Activated CD8-positive, alpha-beta memory T cell treated with anti-CD3 and anti-CD28 coated beads, Interleukin-2, amount 50 U/mL, for 4 hours (primary cell): Measurements from ENCODE around the gene SCYGR2.
"Not testable (repeated sequence)": the region's sequence is repeated elsewhere in the genome, so short reads cannot be mapped to it uniquely, and the experiment has no call there.

Experiments used
- DNase-seq: peaks from one replicate; pipeline ENCODE4 v3.0.0-alpha.2; 2020

The SCYGR2 gene

GRCh38 chr2:227598835-227599503, at the start of gene SCYGR2:
Gene SCYGR2, plus strand, starts transcription at chr2:227598893. Its CDS starts 0 bp downstream, at chr2:227598893.
- DNase-seq = not testable (repeated sequence)

GRCh38 chr2:227551836-227552235, 46.9 kb upstream of the SCYGR2 start:
- DNase-seq = no peak

- no peak for DNase-seq
Observed at GRCh38 chr2:227562581-227562980, 36.1 kb upstream of the SCYGR2 start.

DNA sequence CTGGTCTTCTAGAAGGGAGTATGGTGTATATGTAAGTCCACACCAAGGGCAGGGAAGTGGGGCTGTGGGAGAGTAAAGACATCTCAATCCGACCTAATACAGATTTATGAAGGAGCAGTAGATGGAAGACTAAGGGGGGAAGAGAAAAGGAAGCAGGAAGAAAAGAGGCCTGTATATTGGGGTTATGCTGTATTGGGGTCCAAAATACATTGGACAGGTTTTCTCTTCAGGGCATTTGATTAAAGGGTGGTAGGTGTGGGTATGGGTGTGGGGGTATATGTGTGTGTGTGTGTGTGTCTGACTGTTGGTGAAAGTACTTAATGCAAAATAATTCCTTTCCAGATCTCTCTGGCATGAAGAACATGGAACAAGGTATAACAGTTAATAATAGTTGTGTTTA, 33.6 kb upstream of the SCYGR2 start:
- DNase-seq = no peak

GRCh38 chr2:227566012-227566411, 32.7 kb upstream of the SCYGR2 start:
- DNase-seq = no peak

GRCh38 chr2:227568852-227569169, 29.9 kb upstream of the SCYGR2 start:
- no peak for DNase-seq

- DNase-seq = no peak
Observed at GRCh38 chr2:227570615-227571014, 28.1 kb upstream of the SCYGR2 start.

DNA sequence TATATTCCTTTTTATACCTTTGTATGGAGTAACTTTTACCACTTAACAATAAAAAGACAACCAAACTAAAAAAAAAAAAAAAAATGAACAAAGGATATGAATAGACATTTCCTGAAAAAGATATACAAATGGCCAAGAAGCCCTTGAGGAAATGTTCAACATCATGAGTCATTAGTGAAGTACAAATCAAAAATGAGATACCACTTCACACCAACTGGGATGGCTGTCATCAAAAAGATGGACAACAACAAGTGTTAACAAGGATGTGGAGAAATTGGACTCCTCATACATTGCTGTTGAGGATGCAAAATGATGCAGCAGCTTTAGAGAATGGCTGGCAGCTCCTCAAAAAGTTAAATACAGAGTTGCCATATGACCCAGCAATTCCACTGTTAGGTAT, 22.6 kb upstream of the SCYGR2 start:
- no peak for DNase-seq

- DNase-seq = no peak
Observed at GRCh38 chr2:227576812-227577211, 21.9 kb upstream of the SCYGR2 start.

DNA sequence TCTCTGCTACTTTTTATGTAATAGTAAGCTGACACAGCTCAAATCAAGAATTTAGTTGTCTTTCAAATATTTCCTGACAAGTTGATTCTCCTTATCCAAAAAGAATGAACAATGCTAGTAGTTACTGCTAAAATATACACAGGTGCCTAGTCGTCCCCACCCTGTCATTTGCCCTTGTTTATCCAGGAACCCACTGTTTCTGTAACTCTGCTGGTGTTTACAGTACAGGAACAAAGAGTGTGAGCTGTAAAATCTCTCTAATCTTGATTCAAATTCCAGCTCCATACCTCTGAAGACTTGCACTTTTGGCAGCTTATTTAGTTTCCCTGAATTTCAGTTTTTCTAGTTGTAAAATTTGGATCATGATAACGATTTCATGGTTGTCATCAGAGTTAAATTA, 21.1 kb upstream of the SCYGR2 start:
- no peak for DNase-seq

- DNase-seq = no peak
Observed at GRCh38 chr2:227578642-227579041, 20.1 kb upstream of the SCYGR2 start.

- DNase-seq = no peak
Observed at GRCh38 chr2:227579791-227580190, 18.9 kb upstream of the SCYGR2 start.

- no peak for DNase-seq
Observed at GRCh38 chr2:227582369-227582768, 16.3 kb upstream of the SCYGR2 start.

DNA sequence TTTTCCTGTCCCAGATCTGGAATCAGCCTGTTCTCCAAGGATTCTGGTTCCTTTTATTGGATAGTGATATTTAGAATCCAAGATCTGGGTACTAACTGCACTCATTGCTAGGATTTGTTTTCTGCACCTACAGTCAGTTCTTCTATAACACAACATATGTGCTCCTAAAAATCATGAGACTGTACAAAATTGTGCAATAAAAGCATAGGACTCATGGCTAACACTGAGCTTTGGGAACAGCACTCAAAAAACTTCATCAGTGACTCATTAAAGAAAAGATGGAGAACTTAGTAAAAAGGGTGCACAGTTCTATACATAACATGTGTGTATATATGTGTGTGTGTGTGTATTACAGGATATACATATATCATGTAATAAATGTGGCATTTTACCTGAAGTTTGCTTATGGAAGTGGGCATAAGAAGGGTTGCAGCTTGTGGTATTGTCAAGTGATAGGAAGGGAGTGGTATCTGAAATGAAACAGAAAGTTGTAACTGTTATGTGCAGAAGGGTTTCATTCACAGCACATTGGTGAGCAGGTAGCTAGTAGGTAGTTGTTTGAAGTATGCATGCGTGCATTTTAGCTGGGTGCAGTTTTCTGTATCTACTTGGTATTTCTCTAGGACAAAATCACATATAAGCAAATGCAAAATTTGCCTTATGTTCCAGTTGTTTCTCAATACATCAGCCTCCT, 5.9 kb upstream of the SCYGR2 start:
- DNase-seq = no peak

- no peak for DNase-seq
Observed at GRCh38 chr2:227595797-227596196, 2.9 kb upstream of the SCYGR2 start.

GRCh38 chr2:227597036-227597435, 1.7 kb upstream of the SCYGR2 start:
- no peak for DNase-seq

- DNase-seq = no peak
Observed at GRCh38 chr2:227597998-227598397, 695 bp upstream of the SCYGR2 start.

DNA sequence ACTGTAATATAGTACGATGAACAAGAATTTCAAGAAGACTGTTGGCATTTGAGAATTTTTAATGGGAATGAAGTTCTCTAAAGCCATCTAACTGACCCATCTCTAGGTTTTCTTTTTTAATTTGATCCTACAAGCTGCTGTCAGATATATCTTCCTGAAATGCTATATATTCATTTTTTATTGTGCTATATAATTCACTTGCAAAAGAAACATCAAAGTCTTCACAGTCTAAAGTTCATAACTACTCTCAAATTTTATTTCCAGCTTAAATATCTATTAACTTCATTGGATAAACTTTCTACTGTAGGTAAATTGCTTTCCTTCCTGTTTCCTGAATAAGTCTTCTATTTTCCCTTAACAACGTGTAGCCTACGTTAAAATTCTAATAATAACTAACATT, 3.7 kb downstream of the SCYGR2 start:
- no peak for DNase-seq

- no peak for DNase-seq
Observed at GRCh38 chr2:227606476-227606875, 7.8 kb downstream of the SCYGR2 start.

DNA sequence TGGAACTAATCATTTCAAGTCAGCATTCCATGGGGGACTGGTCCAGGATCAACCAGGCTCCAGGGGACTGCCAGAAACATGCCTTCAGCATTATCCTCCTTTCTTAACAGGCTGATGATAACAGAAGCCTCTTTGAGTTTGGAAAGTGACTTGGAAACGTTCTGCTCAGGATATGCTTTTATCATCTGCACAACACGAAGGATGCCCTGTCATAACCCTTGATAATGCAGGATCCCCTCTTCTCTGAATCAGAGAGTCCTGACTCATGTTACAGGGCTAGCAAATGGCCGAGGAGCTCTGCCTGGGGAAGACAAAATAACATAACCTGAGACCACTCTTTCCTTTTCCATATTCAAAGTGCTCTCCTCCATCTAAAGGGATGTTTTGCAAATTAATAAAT, 9.2 kb downstream of the SCYGR2 start:
- DNase-seq = no peak

DNA sequence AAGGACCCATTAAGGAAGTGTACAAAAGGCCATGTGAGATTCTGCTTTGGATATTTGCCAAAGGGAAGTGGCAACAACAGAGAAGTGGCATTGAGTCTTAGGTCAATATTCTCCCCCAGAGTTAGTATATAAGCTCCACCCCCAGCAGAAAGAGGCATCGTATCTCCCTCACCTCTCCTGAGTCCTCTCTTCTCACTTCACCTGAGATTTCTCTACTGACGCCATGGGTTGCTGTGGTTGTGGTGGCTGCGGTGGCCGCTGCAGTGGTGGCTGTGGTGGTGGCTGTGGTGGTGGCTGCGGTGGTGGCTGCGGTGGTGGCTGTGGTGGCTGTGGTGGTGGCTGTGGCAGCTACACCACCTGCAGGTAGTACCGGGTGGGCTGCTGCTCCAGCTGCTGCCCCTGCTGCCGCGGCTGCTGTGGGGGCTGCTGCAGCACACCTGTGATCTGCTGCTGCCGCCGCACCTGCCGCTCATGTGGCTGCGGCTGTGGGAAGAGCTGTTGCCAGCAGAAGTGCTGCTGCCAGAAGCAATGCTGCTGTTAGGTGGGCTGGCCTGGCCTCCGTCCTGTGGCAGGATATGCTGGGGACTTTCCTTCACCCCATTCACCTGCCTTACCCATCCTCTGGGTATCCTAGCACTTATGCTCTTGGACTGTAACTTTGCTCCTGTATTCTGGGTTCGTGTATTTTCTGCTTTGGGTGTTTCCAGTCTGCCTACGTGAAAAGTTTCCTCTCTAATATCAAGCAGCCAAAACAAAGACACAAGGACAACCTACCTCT, 10.1 kb downstream of the SCYGR2 start:
- DNase-seq = no peak

DNA sequence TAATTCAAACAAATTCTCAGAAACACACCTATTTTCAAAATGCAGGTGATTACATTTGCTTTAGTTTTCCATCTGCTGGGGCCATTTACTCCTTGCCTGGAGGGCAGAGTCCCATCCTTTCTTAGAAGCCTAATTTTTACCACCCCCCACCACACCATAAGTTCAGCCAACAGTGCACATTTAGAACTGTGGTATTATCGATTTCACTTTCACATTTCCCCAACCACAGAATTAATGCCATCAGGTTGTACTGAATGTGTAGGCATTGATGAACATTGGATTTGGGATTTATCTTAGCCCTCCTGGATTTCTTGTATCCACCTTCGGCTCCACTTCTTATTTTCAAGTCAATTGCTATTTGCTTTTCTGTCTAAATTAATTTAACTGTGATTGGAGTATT, 11.4 kb downstream of the SCYGR2 start:
- DNase-seq = no peak

DNA sequence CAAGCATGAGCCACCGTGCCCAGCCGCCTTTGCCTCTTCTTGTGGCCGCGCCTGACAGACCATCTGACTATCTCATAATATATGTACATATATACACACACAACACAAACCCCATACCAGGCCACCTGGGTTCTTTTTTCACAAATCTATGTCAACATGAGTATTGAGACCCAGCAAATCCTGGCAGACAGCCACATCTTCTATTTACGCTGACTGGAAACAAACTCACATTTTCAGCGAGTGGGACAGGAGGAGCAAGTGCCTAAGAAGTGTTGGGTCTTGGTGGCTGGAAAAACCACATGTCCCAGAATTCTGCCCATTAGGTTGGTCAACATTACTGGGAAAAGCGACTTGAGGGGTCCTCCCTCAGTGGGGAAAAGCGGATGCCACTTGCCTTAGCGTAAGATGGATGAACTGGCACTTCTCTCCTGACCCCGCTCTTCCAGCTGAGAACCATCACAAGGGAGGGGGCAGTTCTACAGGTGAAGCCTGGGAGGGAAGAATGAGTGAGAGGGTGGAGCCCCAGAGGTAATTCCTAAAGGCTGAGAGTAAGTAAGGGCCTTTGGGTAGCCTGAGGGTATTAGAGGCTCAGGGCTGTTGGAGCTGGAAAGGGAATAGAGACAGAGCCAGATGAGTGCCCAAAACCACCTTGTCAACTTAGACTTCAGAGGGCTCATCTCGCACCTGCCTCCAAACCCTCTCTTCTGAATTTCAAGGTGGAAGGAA, 14.0 kb downstream of the SCYGR2 start:
- DNase-seq = no peak

GRCh38 chr2:227613272-227613660, 14.6 kb downstream of the SCYGR2 start:
- DNase-seq = no peak
